ENCODE results near the gene KCNB1.
"Not testable (repeated sequence)": the region's sequence is repeated elsewhere in the genome, so short reads cannot be mapped to it uniquely, and the experiment has no call there.

The KCNB1 gene

DNA sequence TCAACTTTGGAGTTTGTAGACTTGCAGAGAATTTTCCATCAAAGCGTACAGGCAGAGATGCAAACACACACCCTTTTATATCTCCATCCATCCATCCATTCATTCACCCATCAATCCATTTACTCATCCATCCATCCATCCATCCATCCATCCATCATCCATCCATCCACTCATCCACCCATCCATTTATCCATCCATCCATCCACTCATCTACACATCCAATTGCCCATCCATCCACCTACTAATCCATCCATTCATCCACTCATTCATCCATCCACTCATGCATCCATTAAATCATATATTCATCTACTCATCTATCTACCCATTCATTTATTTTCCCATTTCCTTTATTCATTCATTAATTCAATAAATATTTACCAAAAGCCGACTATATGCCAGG lies 52.1 kb downstream of the KCNB1 start:
- no peak for DNase-seq

DNA sequence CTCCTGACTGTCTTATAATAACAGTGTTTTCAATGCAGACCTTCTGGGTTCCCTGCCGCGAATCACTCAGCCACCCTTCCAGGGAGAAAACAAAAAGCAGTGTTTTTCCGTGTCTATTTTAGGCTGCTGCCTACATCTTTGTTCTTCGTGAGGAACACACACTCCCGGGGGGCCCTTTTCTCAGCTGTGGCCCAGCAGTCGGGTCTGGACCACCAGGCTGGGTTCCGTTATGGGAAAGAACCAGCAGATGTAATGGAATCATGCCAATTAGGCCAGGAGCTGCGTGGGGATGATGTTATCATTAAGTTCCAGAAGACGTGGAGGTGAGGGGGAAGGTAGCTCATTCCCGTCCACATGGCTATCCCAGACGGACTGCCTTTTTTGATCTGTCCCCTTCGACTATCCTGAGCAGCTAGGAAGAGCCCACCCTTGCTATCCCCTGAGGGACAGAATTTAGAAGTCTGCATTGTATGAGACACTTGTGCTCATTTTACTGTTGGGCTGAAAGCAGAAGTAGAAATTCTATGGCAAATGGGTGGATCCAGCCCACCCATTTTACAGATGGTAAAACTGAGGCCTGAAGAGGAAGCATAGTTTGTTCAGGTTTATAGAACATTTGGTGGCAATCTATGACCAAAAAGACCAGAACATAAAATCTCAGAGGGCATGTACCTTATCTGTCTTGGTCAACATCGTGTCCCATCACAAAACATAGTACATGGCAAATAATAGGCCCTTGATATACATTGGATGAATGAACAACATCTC lies 54.5 kb downstream of the KCNB1 start:
- no peak for DNase-seq

DNA sequence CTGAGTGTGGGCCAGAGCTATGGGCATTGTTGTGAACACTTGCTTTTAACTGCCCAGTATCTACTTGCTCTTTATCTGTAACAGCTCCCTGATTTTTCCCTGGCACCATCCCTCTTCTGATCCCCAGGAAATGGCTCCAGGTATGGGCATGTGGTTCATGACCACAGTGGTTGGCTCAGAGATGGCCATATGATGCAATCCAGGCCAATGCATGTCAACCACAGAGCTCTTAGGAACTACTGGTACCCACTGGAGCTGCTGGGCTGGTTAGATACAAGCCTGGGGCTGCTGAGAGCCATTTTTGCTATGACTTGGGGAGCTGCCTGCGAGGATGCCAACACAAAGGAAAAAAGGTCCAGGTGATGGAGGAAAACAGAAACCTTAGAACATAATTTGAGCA lies 55.6 kb downstream of the KCNB1 start:
- DNase-seq: no peak

DNA sequence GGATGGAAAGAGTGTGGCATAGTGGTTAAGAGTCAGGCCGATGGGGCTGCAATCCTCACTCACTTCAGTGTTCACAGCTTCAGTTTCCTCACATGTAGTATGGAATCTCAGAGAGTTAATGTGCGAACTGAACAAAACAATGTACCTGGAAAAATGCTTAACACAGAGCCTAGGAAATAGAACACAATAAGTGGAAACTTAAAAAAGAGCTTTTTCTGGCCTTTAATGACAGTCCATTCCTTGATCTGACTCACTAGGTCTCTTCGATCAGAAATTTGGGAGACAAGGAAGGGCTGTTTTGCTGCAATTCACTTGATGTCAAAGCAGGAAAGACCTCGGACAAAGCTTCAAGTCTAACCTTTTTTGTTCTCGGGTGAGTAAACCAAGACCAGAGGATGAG lies 56.1 kb downstream of the KCNB1 start:
- DNase-seq: no peak

DNA sequence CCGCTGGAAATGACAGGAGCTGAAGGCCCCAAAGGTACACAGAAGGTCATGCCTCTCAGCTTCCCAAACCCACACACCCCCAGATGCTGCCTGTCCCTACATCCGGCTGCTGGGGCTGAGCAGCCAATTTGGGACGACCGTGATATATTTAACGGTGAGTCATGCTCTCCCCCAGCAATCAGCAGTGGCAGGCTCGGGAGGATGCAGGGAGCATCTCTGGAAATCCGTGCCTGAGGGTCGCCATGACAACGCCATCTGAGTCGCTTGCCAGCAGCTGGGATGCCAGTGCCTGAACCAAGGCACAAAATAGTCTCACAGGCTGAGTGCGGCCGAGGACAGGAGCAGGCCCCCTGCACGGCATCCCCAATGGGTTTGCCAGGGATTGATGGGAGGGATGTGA lies 57.9 kb downstream of the KCNB1 start:
- DNase-seq: no peak

DNA sequence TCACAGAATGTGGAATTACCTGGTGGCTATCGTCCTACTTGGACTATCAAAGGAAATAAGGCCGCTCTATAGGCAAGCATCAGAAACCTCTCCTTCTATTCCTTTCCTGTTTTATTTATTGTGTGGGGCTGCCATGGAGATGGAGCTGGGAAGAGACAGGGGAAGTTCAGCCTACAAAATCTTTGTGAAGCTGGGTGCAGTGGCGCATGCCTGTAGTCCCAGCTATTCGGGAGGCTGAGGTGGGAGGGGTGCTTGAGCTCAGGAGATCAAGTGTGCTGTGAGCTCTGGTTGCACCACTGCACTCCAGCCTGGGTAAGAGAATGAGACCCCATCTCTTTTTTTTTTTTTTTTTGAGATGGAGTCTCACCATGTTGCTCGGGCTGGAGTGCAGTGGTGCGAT lies 60.3 kb downstream of the KCNB1 start:
- no peak for DNase-seq

DNA sequence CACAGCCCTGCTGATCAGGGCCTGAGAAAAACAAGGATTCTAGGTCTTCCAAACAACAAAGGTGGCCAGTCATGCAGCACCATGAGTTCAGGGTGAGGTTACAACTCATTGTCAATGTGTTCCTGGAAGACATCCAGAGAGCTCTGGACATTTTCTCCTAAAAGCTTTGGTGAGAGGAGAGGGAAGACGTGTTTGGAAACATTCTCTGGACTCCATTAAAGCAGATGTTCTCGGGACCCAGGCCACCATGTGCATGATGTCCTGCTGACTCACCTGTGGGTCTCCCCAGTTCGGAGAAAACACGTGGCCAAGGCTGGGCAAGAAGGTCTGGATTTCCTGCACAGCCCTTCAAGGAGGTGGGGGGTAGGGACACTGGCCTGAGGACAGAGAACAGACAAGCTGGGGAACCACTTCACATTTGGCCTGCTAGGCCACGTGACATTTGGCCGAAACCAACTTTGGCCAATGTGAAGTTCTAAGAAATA lies 61.6 kb downstream of the KCNB1 start:
- DNase-seq: no peak

DNA sequence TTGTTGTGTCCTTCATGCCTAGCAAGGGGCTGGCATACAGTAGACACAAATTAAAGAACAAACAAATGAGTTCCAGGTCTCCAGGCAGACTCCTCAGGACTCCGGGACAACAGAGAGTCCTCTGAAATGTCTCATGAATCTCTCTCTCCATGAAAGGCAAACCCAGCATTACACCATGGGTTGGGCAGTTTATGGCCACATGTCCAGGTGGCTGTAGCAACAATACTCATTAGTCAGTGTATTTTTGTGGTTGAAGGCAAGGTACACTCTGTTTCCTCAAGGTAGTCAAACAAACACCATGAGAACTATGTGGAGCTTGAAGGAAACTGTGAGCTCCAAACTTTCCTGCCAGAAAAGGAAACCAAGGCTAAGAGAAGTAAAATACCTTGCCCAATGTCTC lies 62.2 kb downstream of the KCNB1 start:
- no peak for DNase-seq

DNA sequence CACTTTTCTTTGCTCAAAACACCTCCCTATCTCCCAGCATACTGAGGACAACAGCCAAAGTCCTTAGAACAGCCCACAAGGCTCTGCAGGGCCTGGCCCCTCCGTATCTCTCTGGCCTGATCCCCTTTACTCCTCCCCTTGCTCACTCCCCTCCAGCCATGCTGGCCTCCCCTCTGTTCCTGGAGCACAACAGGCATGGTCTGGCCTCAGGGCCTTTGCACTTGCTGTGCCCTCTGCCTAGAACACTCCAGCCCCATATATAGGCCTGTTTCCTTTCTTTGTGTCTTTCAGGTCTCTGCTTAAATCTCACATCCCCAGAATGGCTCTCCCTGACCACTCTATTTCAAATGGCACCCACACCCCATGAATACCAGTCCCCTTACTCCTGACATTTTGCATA lies 62.7 kb downstream of the KCNB1 start:
- no peak for DNase-seq

DNA sequence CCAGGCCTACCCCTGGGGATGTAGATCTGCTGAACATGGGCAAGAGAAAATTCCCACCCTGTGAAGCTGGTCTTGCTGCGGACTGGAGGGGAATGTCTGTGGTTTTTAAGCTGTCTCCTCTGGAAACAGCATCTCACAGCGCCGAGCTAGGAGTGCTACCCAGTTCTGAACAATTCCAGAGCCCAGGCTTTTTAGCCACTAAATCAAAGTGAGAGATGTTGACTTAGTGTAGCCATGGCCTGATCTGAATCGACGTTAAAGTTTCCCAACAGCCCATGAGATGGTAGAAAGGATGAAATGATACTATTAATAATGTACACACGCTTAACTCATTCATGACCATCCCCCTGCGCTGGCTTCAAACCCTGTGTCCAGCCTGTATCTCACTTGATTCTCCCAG lies 63.7 kb downstream of the KCNB1 start:
- DNase-seq: no peak

DNA sequence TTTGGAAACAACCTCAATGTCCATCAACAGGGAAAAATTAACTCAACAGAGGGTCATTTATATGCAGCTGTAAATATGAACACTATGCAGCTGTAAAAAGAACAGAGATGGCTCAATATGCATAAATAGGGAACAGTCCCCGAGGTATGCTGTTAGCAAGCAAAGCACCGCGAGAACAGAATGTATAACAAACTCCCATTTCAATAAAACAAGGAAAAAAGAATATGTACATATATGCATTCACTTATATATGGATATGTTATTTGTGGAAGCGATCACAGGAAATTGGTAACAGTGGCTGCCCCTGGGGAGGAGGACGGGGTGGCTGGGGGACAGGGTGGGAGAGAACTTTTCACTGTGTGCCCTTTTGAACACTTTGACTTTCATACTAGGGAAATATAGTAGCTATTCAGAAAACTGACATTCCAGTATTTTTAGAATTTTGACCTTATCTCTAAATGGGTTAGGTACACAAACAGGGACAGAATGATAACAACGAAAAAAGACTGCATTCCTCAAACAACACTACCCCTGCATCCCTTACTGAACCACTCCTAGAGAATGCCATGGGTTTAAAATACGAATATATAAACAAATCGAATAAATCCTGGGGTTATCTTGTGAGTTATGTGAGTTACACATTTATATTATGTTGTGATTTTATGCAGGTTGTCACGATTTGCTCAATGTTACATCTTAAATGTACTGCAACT lies 64.5 kb downstream of the KCNB1 start:
- DNase-seq: no peak

DNA sequence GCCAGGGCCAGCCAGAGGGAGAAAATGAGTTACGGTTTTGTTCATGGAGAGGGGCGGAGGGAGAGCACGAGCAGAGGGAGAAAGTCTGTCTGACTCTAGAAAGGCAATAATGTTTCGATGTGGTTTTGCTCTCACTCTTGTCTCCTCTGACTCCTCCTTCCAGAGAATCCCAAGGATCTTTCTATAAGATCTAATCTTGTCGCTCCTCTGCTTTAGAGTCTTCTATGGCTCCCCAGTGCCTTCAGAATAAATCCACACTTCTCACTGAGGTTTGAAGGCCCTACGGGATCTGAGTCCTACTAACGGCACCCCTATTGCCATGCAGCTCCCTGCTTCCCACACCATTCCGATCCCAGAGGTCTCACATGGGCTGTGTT lies 66.8 kb downstream of the KCNB1 start:
- no peak for DNase-seq

DNA sequence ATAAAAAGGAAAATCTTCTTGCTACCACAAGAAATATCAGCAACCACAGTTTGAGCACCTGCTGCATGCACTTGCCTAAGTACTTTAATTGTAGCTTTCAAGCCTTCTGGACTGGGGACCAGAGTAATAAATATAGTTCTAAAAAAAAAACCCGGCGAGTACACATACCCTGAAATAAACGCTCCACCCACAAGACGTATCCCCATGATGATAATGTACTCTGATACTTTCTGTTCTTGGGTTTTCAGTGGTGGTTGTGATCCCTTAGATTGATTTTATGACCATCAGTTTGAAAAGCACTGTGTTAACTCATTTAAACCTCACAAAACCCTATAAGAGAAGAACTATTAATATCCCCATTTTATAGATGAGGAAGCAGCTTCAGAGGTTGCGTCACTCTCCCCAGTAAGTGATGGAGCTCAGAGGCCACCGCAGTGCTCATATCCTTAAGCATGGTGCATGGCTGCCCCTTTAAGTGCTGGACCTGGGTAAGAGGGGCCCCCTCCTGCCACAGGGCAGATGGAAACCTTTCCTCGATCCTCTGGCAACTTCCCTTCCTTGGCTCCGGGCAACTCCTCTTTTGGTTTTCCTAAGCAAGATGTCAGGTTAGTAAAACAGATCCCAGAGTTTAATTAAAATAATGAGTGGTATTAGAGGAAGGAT lies 67.3 kb downstream of the KCNB1 start:
- no peak for DNase-seq

DNA sequence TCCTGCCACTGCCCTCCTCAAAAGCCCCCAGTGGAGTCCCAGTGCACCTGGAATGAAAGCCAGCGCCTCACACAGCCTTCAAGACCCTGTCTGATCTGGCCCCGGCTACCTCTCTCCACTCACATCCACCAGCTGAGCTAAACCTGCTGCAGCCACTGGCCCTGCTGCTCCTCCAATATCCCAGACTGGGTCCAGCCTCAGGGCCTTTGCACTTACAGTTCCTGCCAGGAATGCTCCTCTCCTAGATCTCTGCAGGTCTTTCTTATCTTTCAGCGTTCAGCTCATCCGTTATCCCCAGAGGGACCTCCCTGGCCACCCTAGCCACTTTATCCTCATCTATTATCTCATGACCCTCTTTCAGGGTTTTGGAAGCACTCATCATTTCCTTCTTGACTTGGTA lies 68.8 kb downstream of the KCNB1 start:
- DNase-seq: no peak

DNA sequence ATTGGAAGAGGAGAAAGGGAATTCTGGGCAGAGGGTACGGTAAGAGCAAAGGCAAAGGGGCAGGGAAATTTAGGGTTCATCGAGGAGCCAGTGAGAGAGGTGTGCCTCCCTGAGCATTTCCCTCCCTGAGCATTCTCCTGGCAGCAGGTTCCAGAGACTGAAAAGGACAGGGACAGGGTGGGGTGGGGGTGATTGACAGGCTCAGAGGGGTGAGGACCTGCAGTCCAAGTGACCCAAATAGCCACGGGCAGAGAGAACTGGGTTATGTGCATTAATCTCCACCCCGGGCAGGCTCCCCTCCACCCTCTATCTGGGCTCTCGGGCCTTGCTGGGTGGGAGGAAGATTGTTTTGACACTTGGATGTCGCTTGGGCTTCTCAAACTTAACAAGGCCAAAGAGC lies 69.5 kb downstream of the KCNB1 start:
- DNase-seq: no peak

DNA sequence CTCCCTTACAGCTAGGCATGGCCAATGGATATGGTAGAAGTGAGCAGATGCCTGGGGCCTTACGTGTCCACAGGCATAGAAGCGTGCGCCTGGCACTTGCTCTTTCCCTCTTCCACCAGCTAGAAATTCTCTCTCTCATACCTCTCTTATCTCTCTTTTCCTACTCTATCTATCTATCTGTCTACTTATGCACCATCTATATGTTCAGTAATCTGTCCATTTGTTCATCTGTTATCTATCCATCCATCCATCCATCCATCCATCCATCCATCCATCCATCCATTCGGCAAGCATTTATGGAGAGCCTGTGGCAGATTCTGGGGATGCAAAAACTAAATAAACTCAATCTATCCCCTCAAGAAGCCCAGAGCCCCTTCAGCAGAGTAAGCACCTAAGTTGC lies 70.2 kb downstream of the KCNB1 start:
- DNase-seq: no peak

DNA sequence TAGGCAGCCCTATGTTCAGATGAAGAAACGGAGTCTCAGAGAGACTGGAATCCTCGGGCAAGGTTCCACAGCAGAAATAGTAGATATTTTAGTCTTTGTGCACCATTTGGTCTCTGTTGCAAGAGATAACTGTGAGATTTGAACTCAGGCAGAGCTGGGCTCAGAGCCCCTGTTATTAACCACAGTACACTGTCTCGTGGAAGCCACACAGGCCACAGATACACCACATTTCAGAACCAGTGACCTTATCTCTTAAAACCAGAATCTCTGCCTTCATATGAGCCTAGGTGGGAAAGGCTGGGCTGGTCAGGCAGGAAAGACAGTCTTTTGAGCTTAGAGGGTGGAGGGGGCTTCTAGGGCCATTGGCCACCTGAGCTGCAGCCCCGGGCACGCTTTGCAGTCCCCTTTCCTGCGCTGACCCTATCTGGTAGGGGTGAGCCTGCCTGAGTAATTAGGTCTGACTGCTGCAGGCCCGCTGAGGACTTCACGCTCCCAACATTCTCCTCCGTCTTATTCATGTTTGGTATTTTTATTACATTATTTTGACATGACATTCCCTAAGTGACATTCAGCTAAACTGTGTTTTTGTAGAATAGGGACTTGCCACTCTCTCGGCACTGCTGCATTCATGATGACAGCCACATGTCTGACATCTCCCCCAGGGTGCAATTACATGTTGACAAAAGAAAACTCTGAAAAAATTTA lies 71.1 kb downstream of the KCNB1 start:
- no peak for DNase-seq

DNA sequence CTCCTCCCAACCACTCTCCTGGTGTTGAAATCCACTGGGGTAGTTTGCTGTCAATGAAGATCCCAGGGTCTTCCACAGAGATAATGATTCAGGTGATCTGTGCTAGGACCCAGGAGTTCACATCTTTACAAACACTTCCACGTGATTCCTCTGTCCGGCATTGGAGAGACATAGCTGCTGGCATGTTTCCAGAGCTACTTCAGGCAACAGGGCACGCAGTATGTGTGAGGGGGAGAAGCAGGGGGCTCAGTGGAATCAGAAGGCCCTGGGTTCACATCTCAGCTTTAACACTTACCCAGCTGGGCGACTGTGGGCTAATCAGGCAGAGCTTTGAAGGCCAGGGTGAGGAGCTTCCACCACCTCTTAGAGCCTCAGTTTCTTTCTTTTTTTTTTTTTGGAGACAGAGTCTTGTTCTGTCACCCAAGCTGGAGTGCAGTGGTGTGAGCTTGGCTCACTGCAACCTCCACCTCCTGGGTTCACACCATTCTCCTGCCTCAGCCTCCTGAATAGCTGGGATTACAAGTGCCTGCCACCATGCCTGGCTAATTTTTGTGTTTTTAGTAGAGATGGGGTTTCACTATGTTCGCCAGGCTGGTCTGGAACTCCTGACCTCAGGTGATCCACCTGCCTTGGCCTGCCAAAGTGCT lies 72.4 kb downstream of the KCNB1 start:
- DNase-seq: not testable (repeated sequence)

DNA sequence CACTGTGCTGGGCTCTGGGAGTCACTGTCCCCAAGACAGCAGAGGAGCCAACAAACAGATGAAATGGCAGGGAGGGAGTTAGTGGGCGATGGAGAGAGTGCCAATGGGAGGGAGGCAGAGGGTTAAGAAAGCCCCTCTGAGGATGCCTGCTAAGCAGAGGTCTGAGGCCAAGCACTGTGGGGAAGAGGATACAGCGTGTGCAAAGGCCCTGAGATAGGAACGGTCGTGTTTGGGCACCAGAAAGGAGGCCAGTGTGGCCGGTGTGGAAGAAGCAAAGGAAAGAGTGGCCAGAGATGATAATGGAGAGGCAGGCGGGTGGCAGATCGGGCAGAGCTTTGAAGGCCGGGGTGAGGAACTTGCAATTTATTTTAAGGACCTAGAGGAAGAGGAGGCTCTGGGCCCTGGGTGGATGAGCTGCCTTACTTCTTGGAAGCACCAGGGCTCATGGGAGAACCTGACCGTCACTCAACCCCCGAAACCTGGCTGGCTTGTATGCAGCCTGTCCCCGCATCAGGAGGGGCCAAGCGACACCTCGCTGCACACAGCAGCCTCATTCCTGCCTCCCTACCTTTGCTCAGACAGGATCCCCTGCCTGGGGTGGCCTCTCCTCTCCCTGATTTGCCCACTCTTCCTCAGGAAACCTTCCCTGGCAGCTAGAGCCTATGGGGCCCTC lies 73.0 kb downstream of the KCNB1 start:
- no peak for DNase-seq

DNA sequence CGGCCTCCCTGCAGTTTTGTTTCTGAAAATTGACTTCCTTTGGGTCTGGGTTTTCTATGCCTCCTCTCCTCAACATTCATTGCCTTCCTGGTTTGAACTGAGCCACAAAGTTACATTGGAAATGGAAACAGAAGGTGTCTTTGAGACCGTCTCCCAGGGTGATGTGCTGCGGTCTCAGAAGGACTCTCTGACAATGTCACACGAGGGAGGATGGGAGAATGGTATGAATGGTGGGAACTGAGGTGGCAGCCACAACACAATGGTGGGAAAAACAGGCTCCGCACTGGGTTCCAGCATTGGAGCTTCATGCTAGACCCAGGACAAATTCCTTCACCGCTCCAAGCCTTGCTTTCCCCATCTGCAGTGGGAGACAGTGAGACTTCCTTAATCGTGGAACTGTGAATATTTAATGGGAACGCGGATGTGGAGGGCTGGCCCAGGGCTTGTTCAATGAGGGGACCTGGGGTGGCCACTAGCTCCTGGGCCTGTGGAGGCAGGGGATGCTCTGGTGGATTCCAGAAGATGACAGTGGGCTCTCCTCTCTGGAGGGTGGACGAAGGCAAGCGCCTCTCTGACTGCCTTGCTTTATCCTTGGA lies 73.9 kb downstream of the KCNB1 start:
- no peak for DNase-seq

DNA sequence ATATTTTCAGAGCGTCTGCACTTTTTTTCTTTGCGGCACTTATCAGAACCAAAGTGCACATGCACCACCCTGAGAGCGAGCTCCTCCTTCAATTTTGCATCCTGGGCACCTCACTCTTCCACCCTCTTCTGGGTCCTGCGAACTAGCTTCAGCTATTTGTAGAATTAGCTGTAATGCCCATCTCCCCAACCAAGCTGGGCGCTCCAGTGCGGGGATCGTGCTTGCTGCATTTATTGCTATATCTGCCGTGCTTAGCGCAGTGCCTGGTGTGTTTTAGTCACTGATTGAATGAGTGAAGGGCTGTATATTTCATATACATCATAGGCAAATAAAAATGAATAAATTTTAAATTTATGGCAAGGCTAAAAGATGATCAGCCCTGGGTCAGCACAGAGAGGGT lies 75.8 kb downstream of the KCNB1 start:
- DNase-seq: no peak

DNA sequence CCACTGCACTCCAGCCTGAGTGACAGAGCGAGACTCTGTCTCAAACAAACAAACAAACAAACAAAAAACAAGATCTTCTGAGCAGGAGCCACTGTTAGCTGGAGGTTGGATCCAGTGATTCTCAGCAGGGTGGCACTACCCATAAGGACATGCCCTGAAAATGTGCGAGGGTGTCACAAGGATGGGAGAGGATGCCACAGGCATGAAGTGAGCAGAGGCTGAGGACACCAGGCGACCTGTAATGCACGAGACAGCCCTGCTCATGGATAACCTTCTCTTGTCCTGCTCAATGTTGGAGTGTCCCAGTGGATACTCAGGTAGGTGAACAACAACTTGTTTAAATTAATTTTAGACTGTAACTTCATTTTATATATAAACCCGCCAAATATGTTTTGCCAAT lies 76.8 kb downstream of the KCNB1 start:
- no peak for DNase-seq

Data from activated naive CD4-positive, alpha-beta T cell (primary cell).